NCI-H345 treated with DMSO at 0.1 percent for 48 hours (cell line): ENCODE data around the gene BTRC.
A peak's percentile ranks its signal among the peaks of the same experiment; 100 is the strongest.
"Not testable (repeated sequence)": the region's sequence is repeated elsewhere in the genome, so short reads cannot be mapped to it uniquely, and the experiment has no call there.

Source experiments
- DNase-seq: peaks from one replicate; lab custom pipeline; 2025; ENCODE audit not compliant: unreplicated experiment; lab: John Stamatoyannopoulos, UW

BTRC gene

GRCh38 chr10:101353692-101354327 is at the start of gene BTRC:
TSS of gene BTRC (plus strand) at chr10:101354165. CDS start at chr10:101354181, 16 bp downstream.
- DNase-seq, result peak; percentile 94

DNA sequence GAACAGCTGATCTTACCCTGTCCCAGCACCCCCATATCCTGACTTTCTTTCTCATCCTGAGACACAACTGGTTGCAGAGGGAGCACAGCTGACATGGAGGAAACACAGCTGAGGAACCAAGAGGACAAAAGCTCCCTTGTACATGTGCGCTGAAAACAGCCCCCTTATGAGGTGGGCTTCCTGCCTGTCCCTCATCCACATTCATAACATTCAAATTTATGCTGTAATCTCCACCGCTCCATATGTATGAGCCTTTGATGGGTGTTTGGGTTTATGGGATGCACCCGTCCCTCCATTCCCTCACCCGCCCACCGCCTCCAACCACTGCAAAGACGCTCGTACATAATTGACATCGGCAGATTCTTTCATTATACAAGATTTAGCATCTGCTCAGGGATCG is 49.6 kb upstream of the BTRC start:
- DNase-seq, result no peak

- DNase-seq, result no peak
Measured at GRCh38 chr10:101305320-101306241, 48.4 kb upstream of the BTRC start.

- DNase-seq, result no peak
Measured at GRCh38 chr10:101308051-101308450, 45.9 kb upstream of the BTRC start.

GRCh38 chr10:101310529-101311184 is 43.3 kb upstream of the BTRC start:
- no peak for DNase-seq

- DNase-seq, result no peak
Measured at GRCh38 chr10:101311185-101312066, 42.5 kb upstream of the BTRC start.

- no peak for DNase-seq
Measured at GRCh38 chr10:101319241-101319915, 34.6 kb upstream of the BTRC start.

DNA sequence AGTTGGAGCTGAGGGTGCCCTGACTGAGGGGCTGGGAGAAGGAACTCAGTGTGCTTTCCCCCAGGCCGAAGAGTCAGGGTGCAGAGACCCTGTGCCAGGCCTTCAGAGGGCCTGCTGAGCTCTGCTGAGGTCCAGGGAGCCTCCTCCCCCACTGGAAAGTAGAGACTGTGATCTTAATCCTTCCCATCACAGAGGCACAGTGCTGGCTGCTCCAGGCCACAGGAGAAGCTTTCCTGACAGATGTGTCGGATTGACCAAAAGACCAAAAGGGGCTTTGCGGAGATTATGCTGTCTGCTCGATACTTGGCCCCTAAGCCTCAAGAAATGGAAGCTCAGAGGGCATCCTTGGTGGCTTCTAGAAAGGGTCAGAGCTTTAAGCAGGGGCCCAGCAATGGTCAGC is 32.9 kb upstream of the BTRC start:
- no peak for DNase-seq

DNA sequence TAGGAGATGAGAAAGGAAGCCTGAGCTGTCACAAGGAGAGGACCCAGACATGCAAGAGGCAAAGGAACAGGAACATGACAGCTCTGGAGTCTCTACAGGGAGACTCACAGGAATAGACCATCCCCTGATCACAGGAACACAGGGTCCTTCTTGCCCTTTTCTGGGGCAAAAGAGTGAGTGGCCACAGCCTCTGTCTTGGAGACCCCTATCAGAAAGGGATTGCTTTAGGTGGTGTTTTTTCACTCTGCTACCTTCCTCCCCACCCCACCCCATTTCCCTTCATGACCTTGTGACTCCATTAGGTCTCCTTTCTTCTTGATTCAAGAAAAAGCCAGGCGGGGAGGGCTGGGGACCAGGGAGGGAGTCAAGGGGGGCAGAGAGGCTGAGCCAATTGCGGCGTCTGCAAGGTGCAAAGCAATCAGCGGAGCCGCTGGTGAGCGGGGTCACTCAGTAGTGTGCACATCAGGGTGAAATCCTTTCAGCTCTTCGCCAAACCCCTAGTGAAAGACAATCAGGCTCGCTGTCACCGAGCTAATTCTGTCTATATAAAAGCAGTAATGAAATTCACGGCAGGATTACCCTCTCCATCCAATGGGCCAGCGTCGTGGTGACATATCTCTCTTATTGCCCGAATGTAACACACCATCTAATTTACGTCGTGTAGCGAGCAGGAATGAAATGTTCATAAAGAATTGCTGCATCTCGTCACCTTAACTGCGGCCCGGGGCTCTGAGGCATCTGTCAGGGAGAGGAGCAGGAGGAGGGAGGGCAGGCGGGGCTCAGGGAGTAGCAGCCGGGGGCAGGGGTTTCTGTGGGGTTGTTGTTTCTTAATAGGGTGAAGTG is 31.5 kb upstream of the BTRC start:
- no peak for DNase-seq

- no peak for DNase-seq
Measured at GRCh38 chr10:101323495-101323894, 30.5 kb upstream of the BTRC start.

- not testable (repeated sequence) for DNase-seq
Measured at GRCh38 chr10:101327454-101327853, 26.5 kb upstream of the BTRC start.

DNA sequence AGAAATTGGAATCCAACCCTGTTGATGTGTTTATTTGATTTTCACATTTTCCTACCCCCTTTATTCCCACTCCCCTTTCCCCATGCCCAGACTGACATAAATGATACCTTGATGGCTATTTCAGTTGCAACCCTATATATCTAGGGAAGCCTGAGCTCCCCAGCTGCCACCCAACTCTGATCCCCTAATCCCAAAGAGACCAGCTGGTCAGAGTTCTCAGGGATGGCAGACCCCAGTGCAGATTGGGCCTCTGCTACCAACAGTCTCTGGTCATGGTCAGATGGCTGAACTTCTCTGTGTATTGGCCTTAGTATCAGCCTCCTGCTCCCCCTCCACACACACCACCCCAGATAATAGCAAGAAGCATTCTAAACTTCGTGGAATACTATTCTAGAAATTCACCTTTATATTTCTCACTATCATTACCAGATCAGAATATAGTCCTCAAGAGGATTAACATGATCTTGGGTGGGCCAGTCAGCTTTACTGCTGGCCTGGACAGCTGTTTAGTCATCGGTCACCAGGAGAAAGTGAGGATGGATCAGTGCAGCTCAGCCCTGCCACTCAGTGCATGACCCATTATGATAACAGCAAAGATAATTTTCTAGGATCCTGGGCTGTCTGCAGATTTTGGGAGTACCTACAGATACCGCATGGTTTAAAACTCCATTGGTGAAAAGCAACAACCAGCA is 24.5 kb upstream of the BTRC start:
- no peak for DNase-seq

- no peak for DNase-seq
Measured at GRCh38 chr10:101330231-101330630, 23.7 kb upstream of the BTRC start.

DNA sequence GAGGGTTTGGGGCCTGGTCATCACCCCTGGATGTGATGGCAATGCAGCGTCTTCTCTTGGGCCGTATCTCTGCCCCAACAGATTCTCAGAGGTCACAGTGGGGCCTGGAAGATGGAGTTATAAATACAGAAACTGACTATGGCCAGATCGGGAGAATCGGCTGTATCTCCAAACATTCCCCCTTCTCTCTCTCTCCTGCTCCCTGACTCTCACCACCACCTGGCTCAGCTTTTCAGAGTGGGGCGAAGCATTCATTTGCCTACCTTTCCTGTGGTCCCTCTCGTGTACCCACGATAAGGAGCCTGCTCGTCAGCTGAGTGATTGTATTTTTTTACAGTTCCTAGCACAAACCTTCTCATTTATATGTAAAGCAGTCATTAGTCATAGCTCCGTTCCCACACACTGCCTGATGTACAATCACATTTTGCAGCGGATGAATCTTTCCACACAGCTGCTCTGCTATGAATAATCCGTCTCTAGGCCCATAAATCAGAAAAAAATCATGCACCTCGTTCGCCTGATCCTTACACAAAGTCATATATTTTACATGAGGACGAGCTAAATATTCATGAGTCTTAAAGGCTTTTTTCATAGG is 23.2 kb upstream of the BTRC start:
- DNase-seq, result no peak

- DNase-seq, result no peak
Measured at GRCh38 chr10:101331956-101332355, 22.0 kb upstream of the BTRC start.

DNA sequence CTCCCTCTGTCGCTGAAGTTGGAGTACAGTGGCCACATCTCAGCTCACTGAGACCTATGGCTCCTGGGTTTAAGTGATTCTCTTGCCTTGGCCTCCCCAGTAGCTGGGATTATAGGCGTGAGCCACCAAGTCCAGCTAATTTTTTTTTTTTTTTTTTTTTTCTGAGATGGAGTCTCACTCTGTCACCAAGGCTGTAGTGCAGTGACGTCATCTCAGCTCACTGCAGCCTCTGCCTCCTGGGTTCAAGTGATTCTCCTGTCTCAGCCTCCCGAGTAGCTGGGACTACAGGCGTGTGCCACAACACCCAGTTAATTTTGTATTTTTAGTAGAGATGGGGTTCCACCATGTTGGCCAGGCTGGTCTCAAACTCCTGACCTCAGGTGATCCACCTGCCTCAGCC is 19.7 kb upstream of the BTRC start:
- DNase-seq, result not testable (repeated sequence)

- DNase-seq, result no peak
Measured at GRCh38 chr10:101336382-101336781, 17.6 kb upstream of the BTRC start.

DNA sequence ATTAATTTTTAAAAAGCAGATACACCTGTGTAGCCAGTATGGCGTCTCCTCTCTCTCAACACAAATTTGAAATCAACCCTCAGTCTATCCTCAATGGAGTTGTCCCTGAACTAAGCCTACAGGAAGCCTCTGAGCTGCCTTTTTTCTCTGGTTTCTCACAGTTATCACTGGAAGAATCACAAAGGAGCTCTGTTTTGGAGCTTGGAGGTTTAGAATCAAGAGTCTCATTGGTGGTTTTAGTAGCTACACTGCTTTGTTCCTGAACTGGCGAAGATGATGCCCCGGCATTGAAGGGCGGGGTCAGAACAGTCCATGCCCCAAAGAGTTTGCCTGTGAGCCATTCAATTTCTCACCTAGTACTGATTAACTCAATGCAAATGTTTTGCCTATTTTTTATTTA is 16.1 kb upstream of the BTRC start:
- no peak for DNase-seq
